GM18511 (cell line): ENCODE results near the gene GAS7.

Source experiments
- ATAC-seq: cut with Tn5 transposase; IDR thresholded peaks from one replicate; pipeline ENCODE4 v1.9.1; 2021; ENCODE audit warnings: mild to moderate bottlenecking, moderate library complexity; ENCODE audit not compliant: unreplicated experiment

The GAS7 gene

GRCh38 chr17:10198509-10199249, at the start of gene GAS7:
Gene GAS7, minus strand, starts transcription at chr17:10198606.
- ATAC-seq = peak; percentile 73

- no peak for ATAC-seq
Measured at GRCh38 chr17:10247810-10248209, 49.4 kb upstream of the GAS7 start.

DNA sequence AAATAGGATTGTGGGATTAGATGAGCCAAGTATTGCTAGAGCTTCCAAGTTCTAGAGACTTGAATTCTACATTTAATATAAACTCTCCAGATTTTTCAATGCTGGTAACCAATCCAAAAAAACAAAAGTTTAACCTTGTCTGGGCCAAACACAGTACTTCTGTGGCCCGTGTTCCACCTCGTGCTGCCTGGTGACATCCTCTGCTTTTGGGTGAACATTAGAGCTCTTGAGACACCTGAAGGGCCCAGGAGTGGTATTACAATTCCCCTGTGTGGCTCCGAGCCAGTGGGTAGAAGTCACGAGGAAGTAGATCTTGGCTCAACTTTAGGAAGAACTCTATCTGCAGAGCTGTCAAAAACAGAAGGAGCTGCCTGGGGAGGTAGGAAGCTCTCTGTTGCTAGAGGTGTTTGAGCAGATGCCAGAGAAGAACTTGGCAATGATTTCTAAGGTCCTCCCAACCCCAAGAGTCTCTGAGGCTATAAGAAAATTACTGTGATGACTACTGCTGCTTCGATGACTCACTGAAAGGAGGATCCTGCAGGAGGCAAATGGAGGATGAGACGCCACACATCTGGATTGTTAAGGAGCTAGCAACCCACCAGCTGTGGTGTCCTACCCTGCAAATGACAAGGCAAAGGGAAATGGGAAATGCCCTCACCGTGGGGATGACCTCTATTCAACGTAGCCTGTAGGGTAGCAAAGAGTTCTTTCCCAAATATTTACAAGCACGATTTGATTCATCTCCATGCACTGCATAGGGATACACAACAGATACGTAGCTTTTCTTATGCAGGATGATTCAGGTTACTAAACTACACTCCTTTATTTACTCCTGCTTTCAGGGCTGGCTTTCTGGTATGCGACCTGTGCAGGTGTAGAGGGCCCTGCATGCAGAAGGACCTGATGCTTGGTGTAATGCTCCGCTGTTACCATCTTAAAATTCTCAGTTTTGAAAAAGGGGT, 45.8 kb upstream of the GAS7 start:
- ATAC-seq = no peak

DNA sequence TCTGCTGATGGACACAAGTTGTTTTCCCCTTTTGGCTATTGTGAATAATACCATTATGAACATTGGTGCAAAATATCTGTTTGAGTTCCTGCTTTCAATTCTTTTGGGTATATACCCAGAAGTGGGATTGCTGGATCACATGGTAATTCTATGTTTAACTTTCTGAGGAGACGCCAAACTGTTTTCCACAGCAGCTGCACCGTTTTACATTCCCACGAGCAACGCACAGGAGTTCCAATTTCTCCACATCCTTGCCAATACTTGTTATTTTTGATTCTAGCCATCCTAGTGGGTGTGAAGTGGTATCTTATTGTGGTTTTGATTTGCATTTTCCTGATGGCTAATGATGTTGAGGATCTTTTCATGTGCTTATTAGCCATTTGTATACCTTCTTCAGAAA, 43.4 kb upstream of the GAS7 start:
- no peak for ATAC-seq

DNA sequence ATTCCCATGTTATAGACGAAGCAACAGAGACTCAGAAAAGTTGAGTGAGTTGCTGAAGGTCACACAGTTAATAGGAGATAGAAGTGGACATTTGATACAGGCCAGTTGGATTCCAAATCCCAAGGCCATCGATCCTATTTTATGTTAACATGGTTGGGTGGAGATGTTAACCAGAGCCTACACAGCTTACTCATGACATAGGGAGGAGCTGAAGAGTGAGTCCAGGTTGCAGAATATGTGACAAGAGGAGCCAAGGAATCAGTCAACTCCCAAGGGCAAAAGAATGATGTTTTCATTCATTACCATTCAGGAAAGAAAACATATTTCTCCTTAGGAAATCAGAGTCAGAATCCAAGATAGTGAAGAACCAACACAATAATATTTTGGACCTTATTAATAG, 40.3 kb upstream of the GAS7 start:
- ATAC-seq = no peak

- no peak for ATAC-seq
Measured at GRCh38 chr17:10234033-10234432, 35.6 kb upstream of the GAS7 start.

GRCh38 chr17:10233161-10233560, 34.8 kb upstream of the GAS7 start:
- no peak for ATAC-seq

- ATAC-seq = no peak
Measured at GRCh38 chr17:10229181-10229580, 30.8 kb upstream of the GAS7 start.

- ATAC-seq = no peak
Measured at GRCh38 chr17:10226930-10227695, 28.7 kb upstream of the GAS7 start.

GRCh38 chr17:10224582-10225195, 26.3 kb upstream of the GAS7 start:
- no peak for ATAC-seq

DNA sequence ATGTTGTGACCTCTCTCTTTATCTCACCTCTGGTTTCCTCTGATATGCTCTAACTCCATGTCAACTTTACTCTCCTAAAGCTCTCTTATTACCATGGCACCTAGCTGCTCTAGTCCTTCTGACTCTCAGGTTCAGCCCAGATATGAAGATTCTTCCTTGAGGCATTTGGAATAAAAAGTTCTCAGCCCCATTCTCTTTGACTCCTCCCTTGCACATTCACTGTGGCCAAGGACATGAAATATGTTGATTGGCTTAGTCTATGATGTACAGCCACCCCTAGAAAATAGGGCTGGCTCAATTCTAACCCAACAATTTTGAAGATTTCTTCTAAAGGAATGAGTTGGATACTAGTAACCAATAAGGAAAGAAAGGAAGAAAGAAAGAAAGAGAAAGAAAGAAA, 20.8 kb upstream of the GAS7 start:
- ATAC-seq = no peak

GRCh38 chr17:10217916-10218315, 19.5 kb upstream of the GAS7 start:
- ATAC-seq = no peak

GRCh38 chr17:10216213-10216938, 18.0 kb upstream of the GAS7 start:
- no peak for ATAC-seq

DNA sequence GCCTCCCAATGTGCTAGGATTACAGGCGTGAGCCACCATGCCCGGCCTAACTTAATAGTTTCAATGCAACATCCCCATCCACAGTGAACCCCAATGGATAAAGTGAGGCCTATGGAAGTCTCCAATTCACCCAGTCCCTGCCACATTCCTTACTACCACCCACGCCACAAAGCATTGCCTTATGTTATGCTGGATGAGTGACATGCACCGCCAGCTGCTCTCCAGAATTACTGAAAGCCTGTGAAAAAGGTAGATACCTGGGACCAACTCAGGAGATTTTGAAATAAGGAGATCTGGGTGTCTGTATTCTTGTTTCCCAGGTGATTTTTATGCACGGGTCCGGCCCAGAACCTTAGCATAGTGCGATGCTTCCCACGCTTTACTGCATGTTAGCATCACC, 16.9 kb upstream of the GAS7 start:
- no peak for ATAC-seq

DNA sequence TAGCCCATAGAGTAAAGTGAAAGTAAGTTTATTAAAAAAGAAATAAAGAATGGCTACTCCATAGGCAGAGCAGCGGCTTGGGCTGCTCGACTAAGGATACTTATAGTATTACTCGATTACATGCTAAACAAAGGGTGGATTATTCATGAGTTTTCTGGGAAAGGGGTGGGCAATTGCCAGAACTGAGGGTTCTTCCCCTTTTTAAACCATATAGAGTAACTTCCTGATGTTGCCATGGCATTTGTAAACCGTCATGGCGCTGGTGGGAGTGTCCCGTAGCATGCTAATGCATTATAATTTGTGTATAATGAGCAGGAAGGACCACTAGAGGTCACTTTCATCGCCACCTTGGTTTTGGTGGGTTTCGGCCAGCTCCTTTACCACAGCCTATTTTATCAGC, 13.3 kb upstream of the GAS7 start:
- no peak for ATAC-seq

DNA sequence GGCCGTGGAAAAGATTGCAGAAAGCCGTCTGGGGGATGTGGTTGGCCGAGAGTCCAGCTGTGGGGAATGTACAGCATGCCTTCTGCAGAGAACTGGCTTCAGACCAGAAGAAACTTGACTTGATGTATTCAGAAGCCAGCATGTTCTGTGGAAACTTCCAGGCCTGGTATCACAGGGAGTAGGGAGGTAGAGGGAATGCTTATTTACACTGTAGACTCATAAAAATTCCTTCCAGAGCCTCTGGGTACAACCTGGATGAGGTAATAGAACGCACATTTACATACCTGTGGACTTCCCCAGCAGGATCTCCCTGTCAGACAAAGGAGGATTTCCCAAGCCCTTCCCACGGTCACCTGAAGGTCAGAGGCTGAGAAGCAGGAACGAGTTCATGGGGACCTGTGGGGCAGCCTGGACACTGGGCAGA, 11.8 kb upstream of the GAS7 start:
- no peak for ATAC-seq

DNA sequence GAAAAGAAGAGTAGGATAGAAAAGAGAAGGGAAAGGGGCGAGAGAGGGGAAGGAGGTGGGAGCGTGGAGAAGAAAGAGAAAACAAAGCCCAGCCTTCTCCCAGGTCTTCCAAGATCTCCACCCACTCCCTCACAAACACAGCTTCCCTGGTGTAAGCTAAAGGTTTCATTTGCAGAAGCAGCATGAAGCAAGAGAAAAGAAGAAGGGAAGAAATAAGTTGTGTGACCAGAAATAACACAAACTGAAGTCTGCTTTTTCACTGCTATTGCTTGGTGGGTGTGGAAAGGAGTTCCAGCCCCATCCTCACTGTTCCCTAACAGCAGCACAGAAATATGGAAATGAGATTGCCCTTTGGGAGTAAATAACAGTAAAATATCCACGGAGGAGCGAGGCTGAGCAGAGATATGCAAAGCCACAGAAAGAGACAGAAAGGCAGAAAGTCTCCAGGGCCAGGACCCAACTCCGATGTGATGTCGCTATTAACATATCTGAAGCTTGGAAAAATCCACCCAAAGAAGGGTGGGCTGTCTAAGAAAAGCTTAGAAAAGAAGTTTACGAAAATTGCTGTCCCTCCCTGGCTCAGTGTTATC, 10.3 kb upstream of the GAS7 start:
- no peak for ATAC-seq

GRCh38 chr17:10207153-10207552, 8.7 kb upstream of the GAS7 start:
- ATAC-seq = no peak

DNA sequence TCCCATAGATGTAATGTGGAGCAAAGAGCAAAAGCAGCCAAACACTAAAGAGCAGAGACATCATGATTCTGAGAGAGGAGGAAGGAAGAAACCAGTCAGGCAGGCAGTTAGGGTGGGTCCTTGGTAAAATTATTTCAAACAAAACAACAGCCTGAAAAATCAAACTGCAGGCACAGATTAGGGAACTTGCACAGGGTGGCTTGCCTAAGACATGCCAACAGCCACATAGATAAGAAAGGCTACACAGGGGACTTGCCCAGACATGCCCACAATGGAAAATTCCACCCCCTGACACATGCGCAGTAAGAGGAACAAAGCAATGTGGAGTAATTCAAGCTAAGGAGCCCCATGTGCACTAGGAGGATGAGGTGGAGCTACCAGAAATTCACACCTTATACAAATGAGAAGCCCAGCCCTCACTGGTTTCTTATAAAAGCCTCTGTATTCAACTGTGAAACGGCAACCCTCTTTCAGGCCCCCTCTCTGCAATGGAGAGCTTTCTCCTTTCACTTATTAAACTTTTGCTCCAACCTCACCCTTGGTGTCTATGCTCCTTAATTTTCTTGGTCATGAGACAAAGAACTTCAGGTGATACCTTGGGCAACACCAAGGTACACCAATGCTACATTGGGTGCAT, 7.3 kb upstream of the GAS7 start:
- no peak for ATAC-seq
